GM19240 (cell line): ENCODE results near the gene P2RY2.

Experiments
- DNase-seq: peaks from one replicate; pipeline ENCODE4 v3.0.0; 2011; ENCODE audit warnings: low spot score; ENCODE audit not compliant: insufficient read length

The P2RY2 gene

GRCh38 chr11:73218106-73218829 lies at the start of gene P2RY2:
Gene P2RY2 (plus strand): TSS chr11:73218281. CDS start chr11:73234160, 15,879 bp downstream.
- no peak for DNase-seq

GRCh38 chr11:73168925-73169579 lies 49.0 kb upstream of the P2RY2 start:
- DNase-seq: no peak

- DNase-seq: no peak
Measured at GRCh38 chr11:73170140-73170539, 47.9 kb upstream of the P2RY2 start.

GRCh38 chr11:73171436-73172161 lies 46.5 kb upstream of the P2RY2 start:
- DNase-seq: no peak

GRCh38 chr11:73172992-73173656 lies 45.0 kb upstream of the P2RY2 start:
- no peak for DNase-seq

GRCh38 chr11:73173755-73174494 lies 44.2 kb upstream of the P2RY2 start:
- DNase-seq: no peak

GRCh38 chr11:73174495-73174791 lies 43.6 kb upstream of the P2RY2 start:
- no peak for DNase-seq

GRCh38 chr11:73175551-73176144 lies 42.4 kb upstream of the P2RY2 start:
- no peak for DNase-seq

- no peak for DNase-seq
Measured at GRCh38 chr11:73176145-73176873, 41.8 kb upstream of the P2RY2 start.

- no peak for DNase-seq
Measured at GRCh38 chr11:73176874-73177155, 41.3 kb upstream of the P2RY2 start.

- no peak for DNase-seq
Measured at GRCh38 chr11:73177380-73177777, 40.7 kb upstream of the P2RY2 start.

- DNase-seq: peak; percentile 91
Measured at GRCh38 chr11:73177778-73178539, 40.1 kb upstream of the P2RY2 start.

GRCh38 chr11:73178681-73179080 lies 39.4 kb upstream of the P2RY2 start:
- DNase-seq: no peak

- DNase-seq: no peak
Measured at GRCh38 chr11:73182824-73183321, 35.2 kb upstream of the P2RY2 start.

GRCh38 chr11:73184953-73185671 lies 33.0 kb upstream of the P2RY2 start:
- DNase-seq: no peak

- DNase-seq: no peak
Measured at GRCh38 chr11:73185680-73186293, 32.3 kb upstream of the P2RY2 start.

GRCh38 chr11:73186294-73186850 lies 31.7 kb upstream of the P2RY2 start:
- no peak for DNase-seq

GRCh38 chr11:73186886-73187285 lies 31.2 kb upstream of the P2RY2 start:
- no peak for DNase-seq
